B cell (primary cell): ENCODE measurements around the gene PITX3.

Source experiments
- CTCF ChIP-seq: fragments of 200-600 bp; IDR thresholded peaks from one replicate; pipeline ENCODE4 v1.8.0; 2022; ENCODE audit warnings: antibody characterized with exemption, mild to moderate bottlenecking
- EZH2 ChIP-seq: IDR thresholded peaks from 2 replicates; pipeline ENCODE4 v1.6.1; 2012; ENCODE audit warnings: borderline replicate concordance, low read depth, mild to moderate bottlenecking, moderate library complexity, low read length; ENCODE audit not compliant: insufficient read depth, poor library complexity, severe bottlenecking

- TF ChIP-seq CTCF (no peak), EZH2 (no peak)
These were observed 4.0 kb upstream of the PITX3 start, which contains the start of gene GBF1 for GRCh38 chr10:102245082-102245931.
